Activated naive CD4-positive, alpha-beta T cell treated with anti-CD3 and anti-CD28 coated beads, Interleukin-2, amount 50 U/mL, for 24 hours (primary cell): Measurements from ENCODE around the gene NTN4.
"Not testable (repeated sequence)": the region's sequence is repeated elsewhere in the genome, so short reads cannot be mapped to it uniquely, and the experiment has no call there.

Experiments used
- H3K27ac Mint-ChIP-seq: one replicate; pipeline ENCODE4 v1.8.0; 2021; ENCODE audit warnings: mild to moderate bottlenecking, mixed read lengths
- H3K27me3 Mint-ChIP-seq: one replicate; pipeline ENCODE4 v1.8.0; 2021; ENCODE audit warnings: mixed read lengths
- H3K36me3 Mint-ChIP-seq: one replicate; pipeline ENCODE4 v1.8.0; 2021; ENCODE audit warnings: mixed read lengths
- H3K4me1 Mint-ChIP-seq: one replicate; pipeline ENCODE4 v1.8.0; 2021; ENCODE audit warnings: mixed read lengths
- H3K4me3 Mint-ChIP-seq: one replicate; pipeline ENCODE4 v1.8.0; 2021; ENCODE audit warnings: mild to moderate bottlenecking, mixed read lengths
- H3K9me3 Mint-ChIP-seq: one replicate; pipeline ENCODE4 v1.8.0; 2021; ENCODE audit warnings: mixed read lengths

Gene NTN4

GRCh38 chr12:95739561-95740313 lies 50.8 kb downstream of the NTN4 start:
- no peaks in the 10 kb centered on the region for H3K36me3 Mint-ChIP-seq
- no peak overlapping the region for H3K27ac Mint-ChIP-seq
- H3K27me3 Mint-ChIP-seq = no peaks in the 10 kb centered on the region
- H3K9me3 Mint-ChIP-seq = peaks cover 3% of the 10 kb centered on the region
- no peak overlapping the region for H3K4me3 Mint-ChIP-seq
- H3K4me1 Mint-ChIP-seq = no peaks in the 10 kb centered on the region

GRCh38 chr12:95738024-95738611 lies 52.4 kb downstream of the NTN4 start:
- H3K27ac Mint-ChIP-seq = no peak overlapping the region
- no peaks in the 10 kb centered on the region for H3K9me3 Mint-ChIP-seq
- H3K4me3 Mint-ChIP-seq = no peak overlapping the region
- H3K4me1 Mint-ChIP-seq = no peaks in the 10 kb centered on the region
- no peaks in the 10 kb centered on the region for H3K27me3 Mint-ChIP-seq
- no peaks in the 10 kb centered on the region for H3K36me3 Mint-ChIP-seq

GRCh38 chr12:95736631-95737030 lies 53.9 kb downstream of the NTN4 start:
- Mint-ChIP-seq H3K4me1 (no peaks in the 10 kb centered on the region), H3K27ac (no peak overlapping the region), H3K36me3 (no peaks in the 10 kb centered on the region), H3K9me3 (no peaks in the 10 kb centered on the region), H3K4me3 (no peak overlapping the region), H3K27me3 (no peaks in the 10 kb centered on the region)

GRCh38 chr12:95735728-95736127 lies 54.8 kb downstream of the NTN4 start:
- H3K4me1 Mint-ChIP-seq, H3K9me3 Mint-ChIP-seq, H3K27ac Mint-ChIP-seq, H3K36me3 Mint-ChIP-seq, H3K4me3 Mint-ChIP-seq, H3K27me3 Mint-ChIP-seq: not testable (repeated sequence)

GRCh38 chr12:95733141-95733825 lies 57.3 kb downstream of the NTN4 start:
- Mint-ChIP-seq H3K9me3 (no peaks in the 10 kb centered on the region), H3K4me3 (no peak overlapping the region), H3K27me3 (peaks cover 1% of the 10 kb centered on the region), H3K27ac (no peak overlapping the region), H3K36me3 (no peaks in the 10 kb centered on the region), H3K4me1 (no peaks in the 10 kb centered on the region)

GRCh38 chr12:95731519-95731958 lies 59.0 kb downstream of the NTN4 start:
- Mint-ChIP-seq H3K36me3 (no peaks in the 10 kb centered on the region), H3K27ac (no peak overlapping the region), H3K4me3 (no peak overlapping the region), H3K9me3 (no peaks in the 10 kb centered on the region), H3K4me1 (no peaks in the 10 kb centered on the region), H3K27me3 (peaks cover 1% of the 10 kb centered on the region)

- peaks cover 3% of the 10 kb centered on the region for H3K27me3 Mint-ChIP-seq
- no peaks in the 10 kb centered on the region for H3K9me3 Mint-ChIP-seq
- H3K36me3 Mint-ChIP-seq = no peaks in the 10 kb centered on the region
- H3K4me1 Mint-ChIP-seq = no peaks in the 10 kb centered on the region
- no peak overlapping the region for H3K4me3 Mint-ChIP-seq
- no peak overlapping the region for H3K27ac Mint-ChIP-seq
These were observed 60.1 kb downstream of the NTN4 start for GRCh38 chr12:95730457-95730856.

GRCh38 chr12:95726903-95727302 lies 63.7 kb downstream of the NTN4 start:
- no peaks in the 10 kb centered on the region for H3K36me3 Mint-ChIP-seq
- no peaks in the 10 kb centered on the region for H3K9me3 Mint-ChIP-seq
- H3K4me3 Mint-ChIP-seq = no peak overlapping the region
- no peak overlapping the region for H3K27ac Mint-ChIP-seq
- H3K4me1 Mint-ChIP-seq = no peaks in the 10 kb centered on the region
- H3K27me3 Mint-ChIP-seq = peaks cover 5% of the 10 kb centered on the region

- no peaks in the 10 kb centered on the region for H3K4me1 Mint-ChIP-seq
- peaks cover 5% of the 10 kb centered on the region for H3K27me3 Mint-ChIP-seq
- H3K27ac Mint-ChIP-seq = no peak overlapping the region
- no peaks in the 10 kb centered on the region for H3K9me3 Mint-ChIP-seq
- H3K36me3 Mint-ChIP-seq = no peaks in the 10 kb centered on the region
- H3K4me3 Mint-ChIP-seq = no peak overlapping the region
These were observed 65.8 kb downstream of the NTN4 start for GRCh38 chr12:95724767-95725166.

GRCh38 chr12:95723693-95724384 lies 66.7 kb downstream of the NTN4 start:
- peaks cover 5% of the 10 kb centered on the region for H3K27me3 Mint-ChIP-seq
- H3K9me3 Mint-ChIP-seq = no peaks in the 10 kb centered on the region
- no peak overlapping the region for H3K27ac Mint-ChIP-seq

GRCh38 chr12:95721320-95721719 lies 69.2 kb downstream of the NTN4 start:
- H3K27ac Mint-ChIP-seq = no peak overlapping the region
- H3K27me3 Mint-ChIP-seq = peaks cover 4% of the 10 kb centered on the region
- H3K9me3 Mint-ChIP-seq = no peaks in the 10 kb centered on the region
- H3K4me1 Mint-ChIP-seq = no peaks in the 10 kb centered on the region
- no peak overlapping the region for H3K4me3 Mint-ChIP-seq
- H3K36me3 Mint-ChIP-seq = no peaks in the 10 kb centered on the region

More at GRCh38 chr12:95723693-95724384, 66.7 kb downstream of the NTN4 start:
- Mint-ChIP-seq H3K4me1 (no peaks in the 10 kb centered on the region), H3K4me3 (no peak overlapping the region), H3K36me3 (no peaks in the 10 kb centered on the region)

GRCh38 chr12:95720146-95720545 lies 70.4 kb downstream of the NTN4 start:
- no peak overlapping the region for H3K27ac Mint-ChIP-seq
- H3K9me3 Mint-ChIP-seq = no peaks in the 10 kb centered on the region
- peaks cover 4% of the 10 kb centered on the region for H3K27me3 Mint-ChIP-seq
- no peak overlapping the region for H3K4me3 Mint-ChIP-seq
- H3K4me1 Mint-ChIP-seq = no peaks in the 10 kb centered on the region
- no peaks in the 10 kb centered on the region for H3K36me3 Mint-ChIP-seq

GRCh38 chr12:95718772-95719171 lies 71.8 kb downstream of the NTN4 start:
- no peaks in the 10 kb centered on the region for H3K4me1 Mint-ChIP-seq
- H3K27me3 Mint-ChIP-seq = peaks cover 2% of the 10 kb centered on the region
- no peak overlapping the region for H3K4me3 Mint-ChIP-seq
- no peaks in the 10 kb centered on the region for H3K36me3 Mint-ChIP-seq
- H3K9me3 Mint-ChIP-seq = no peaks in the 10 kb centered on the region
- no peak overlapping the region for H3K27ac Mint-ChIP-seq

- peaks cover 2% of the 10 kb centered on the region for H3K27me3 Mint-ChIP-seq
- H3K4me3 Mint-ChIP-seq = no peak overlapping the region
- H3K9me3 Mint-ChIP-seq = no peaks in the 10 kb centered on the region
- no peaks in the 10 kb centered on the region for H3K4me1 Mint-ChIP-seq
- no peaks in the 10 kb centered on the region for H3K36me3 Mint-ChIP-seq
- no peak overlapping the region for H3K27ac Mint-ChIP-seq
These were observed 72.5 kb downstream of the NTN4 start for GRCh38 chr12:95718006-95718431.

GRCh38 chr12:95717316-95717928 lies 73.1 kb downstream of the NTN4 start:
- Mint-ChIP-seq H3K36me3 (no peaks in the 10 kb centered on the region), H3K4me3 (no peak overlapping the region), H3K27me3 (peaks cover 2% of the 10 kb centered on the region), H3K27ac (no peak overlapping the region), H3K4me1 (no peaks in the 10 kb centered on the region), H3K9me3 (no peaks in the 10 kb centered on the region)
